HK-2 (cell line): ENCODE results near the gene KDM2B.
"Not testable (repeated sequence)": the region's sequence is repeated elsewhere in the genome, so short reads cannot be mapped to it uniquely, and the experiment has no call there.

ENCODE experiments used
- DNase-seq: peaks from one replicate; pipeline ENCODE4 v3.0.0-alpha.2; 2018; ENCODE audit not compliant: unreplicated experiment

The KDM2B gene

GRCh38 chr12:121584885-121585284 is 4.1 kb upstream of the KDM2B start:
- DNase-seq = not testable (repeated sequence)

GRCh38 chr12:121583334-121583661 is 2.5 kb upstream of the KDM2B start:
- DNase-seq = not testable (repeated sequence)

GRCh38 chr12:121582583-121583333 is 1.9 kb upstream of the KDM2B start:
- DNase-seq = no peak

- DNase-seq = no peak
Measured at GRCh38 chr12:121581686-121582429, 1.0 kb upstream of the KDM2B start.

GRCh38 chr12:121579981-121580868 is 598 bp downstream of the KDM2B start:
- DNase-seq = peak; percentile 64

GRCh38 chr12:121579190-121579791 is 1.5 kb downstream of the KDM2B start:
- peak; percentile 29 for DNase-seq

GRCh38 chr12:121578230-121579189 is 2.3 kb downstream of the KDM2B start:
- DNase-seq = no peak

- DNase-seq = peak; percentile 63
Measured at GRCh38 chr12:121577443-121578180, 3.2 kb downstream of the KDM2B start.

- peak; percentile 76 for DNase-seq
Measured at GRCh38 chr12:121576851-121577391, 3.9 kb downstream of the KDM2B start.

GRCh38 chr12:121575952-121576625 is 4.7 kb downstream of the KDM2B start:
- no peak for DNase-seq

- no peak for DNase-seq
Measured at GRCh38 chr12:121575051-121575450, 5.8 kb downstream of the KDM2B start.

- DNase-seq = no peak
Measured at GRCh38 chr12:121574025-121574424, 6.8 kb downstream of the KDM2B start.

GRCh38 chr12:121571920-121572319 is 8.9 kb downstream of the KDM2B start:
- no peak for DNase-seq

- DNase-seq = no peak
Measured at GRCh38 chr12:121570467-121571283, 10.1 kb downstream of the KDM2B start.

GRCh38 chr12:121568971-121569751 is 11.7 kb downstream of the KDM2B start:
- DNase-seq = no peak

GRCh38 chr12:121568518-121568917 is 12.3 kb downstream of the KDM2B start:
- no peak for DNase-seq

GRCh38 chr12:121565076-121565475 is 15.7 kb downstream of the KDM2B start:
- DNase-seq = no peak
